Astrocyte (in vitro differentiated cells and primary cell): ENCODE data around the gene NLRP10.

Experiments used
- EZH2 ChIP-seq: IDR thresholded peaks from 2 replicates; pipeline ENCODE4 v1.6.1; 2012; ENCODE audit warnings: mild to moderate bottlenecking, low read length, inconsistent platforms; ENCODE audit not compliant: insufficient read depth
- TF ChIP-seq, protein P1 (sequence below): IDR thresholded peaks from 2 replicates; pipeline ENCODE4 v1.5.1; 2011; ENCODE audit warnings: low read depth, mild to moderate bottlenecking, inconsistent platforms, low read length, moderate library complexity; ENCODE audit not compliant: insufficient read depth

DNA sequence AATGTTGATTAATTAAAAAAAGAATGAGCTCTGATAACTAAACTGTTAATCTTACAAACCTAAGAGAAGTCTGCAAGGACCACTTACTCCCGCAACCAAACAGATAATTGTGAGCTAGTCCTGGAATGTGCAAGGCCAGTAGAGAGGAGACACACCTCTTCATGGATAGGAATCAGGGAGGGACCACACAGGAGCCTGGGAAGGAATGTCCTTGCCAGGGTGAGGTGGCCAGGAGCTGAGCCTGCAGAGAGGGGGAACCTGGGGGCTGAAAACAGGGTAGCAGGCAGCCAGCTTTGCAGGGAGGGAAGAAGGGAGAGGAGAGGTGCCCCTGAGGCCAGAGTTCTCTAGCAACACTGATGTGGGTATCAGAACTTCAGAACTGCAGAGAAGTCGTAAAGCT, 9.4 kb upstream of the NLRP10 start:
- TF ChIP-seq, protein P1, sequence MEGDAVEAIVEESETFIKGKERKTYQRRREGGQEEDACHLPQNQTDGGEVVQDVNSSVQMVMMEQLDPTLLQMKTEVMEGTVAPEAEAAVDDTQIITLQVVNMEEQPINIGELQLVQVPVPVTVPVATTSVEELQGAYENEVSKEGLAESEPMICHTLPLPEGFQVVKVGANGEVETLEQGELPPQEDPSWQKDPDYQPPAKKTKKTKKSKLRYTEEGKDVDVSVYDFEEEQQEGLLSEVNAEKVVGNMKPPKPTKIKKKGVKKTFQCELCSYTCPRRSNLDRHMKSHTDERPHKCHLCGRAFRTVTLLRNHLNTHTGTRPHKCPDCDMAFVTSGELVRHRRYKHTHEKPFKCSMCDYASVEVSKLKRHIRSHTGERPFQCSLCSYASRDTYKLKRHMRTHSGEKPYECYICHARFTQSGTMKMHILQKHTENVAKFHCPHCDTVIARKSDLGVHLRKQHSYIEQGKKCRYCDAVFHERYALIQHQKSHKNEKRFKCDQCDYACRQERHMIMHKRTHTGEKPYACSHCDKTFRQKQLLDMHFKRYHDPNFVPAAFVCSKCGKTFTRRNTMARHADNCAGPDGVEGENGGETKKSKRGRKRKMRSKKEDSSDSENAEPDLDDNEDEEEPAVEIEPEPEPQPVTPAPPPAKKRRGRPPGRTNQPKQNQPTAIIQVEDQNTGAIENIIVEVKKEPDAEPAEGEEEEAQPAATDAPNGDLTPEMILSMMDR, result no peak
- no peak for TF ChIP-seq EZH2
